Keratinocyte (primary cell): ENCODE data around the gene NTNG2. TPM values are rescaled to one million over a fixed set of nuclear protein-coding genes. Genes with fewer than 3 reads are reported as not detected.

Experiments used
- DNase-seq: peaks from one replicate; pipeline ENCODE4 v3.0.0-alpha.2; 2011; ENCODE audit warnings: low read depth, missing footprints, low spot score
- FAIRE-seq: peaks from 2 replicates; lab custom pipeline; 2011; peaks lifted over from hg19 to GRCh38; lab: Jason Lieb, UNC
- H2AFZ ChIP-seq: 2 replicates; pipeline ENCODE4 v1.6.0; 2012; ENCODE audit warnings: low read length, control low read depth, inconsistent platforms; ENCODE audit not compliant: control insufficient read depth
- H3K27ac ChIP-seq: 2 replicates; pipeline ENCODE4 v1.5.1; 2011; ENCODE audit warnings: low read length; ENCODE audit not compliant: control insufficient read depth, insufficient read depth
- H3K27me3 ChIP-seq: 3 replicates; pipeline ENCODE4 v1.6.0; 2011; ENCODE audit warnings: low read length; ENCODE audit not compliant: control insufficient read depth, insufficient read depth; ENCODE audit errors: extremely low read depth
- H3K36me3 ChIP-seq, 2 experiments: 2 replicates in 1 of 2; 3 replicates in 1 of 2; pipeline ENCODE4 v1.5.1; 2011; ENCODE audit warnings: low read length in 2 of 2, mild to moderate bottlenecking in 1 of 2; ENCODE audit not compliant: control insufficient read depth in 2 of 2, insufficient read depth in 2 of 2; ENCODE audit errors: extremely low read depth in 1 of 2
- H3K4me1 ChIP-seq: 3 replicates; pipeline ENCODE4 v1.5.1; 2011; ENCODE audit warnings: low read length; ENCODE audit not compliant: control insufficient read depth, insufficient read depth; ENCODE audit errors: extremely low read depth
- H3K4me2 ChIP-seq: 3 replicates; pipeline ENCODE4 v1.6.0; 2011; ENCODE audit warnings: low read depth, low read length; ENCODE audit not compliant: control insufficient read depth, insufficient read depth; ENCODE audit errors: extremely low read depth
- H3K4me3 ChIP-seq, 3 experiments: fragments of 200-600 bp in 1 of 3; sonication (generic) in 1 of 3; 2 replicates in 2 of 3; 3 replicates in 1 of 3; pipeline ENCODE4 v1.5.1; 2011 to 2016; ENCODE audit warnings: low read length in 3 of 3, mild to moderate bottlenecking in 3 of 3, control low read depth in 2 of 3, inconsistent platforms in 1 of 3, low read depth in 1 of 3, mixed read lengths in 1 of 3, mixed run types in 1 of 3, moderate library complexity in 1 of 3; ENCODE audit not compliant: control insufficient read depth in 2 of 3, insufficient read depth in 2 of 3; ENCODE audit errors: extremely low read depth in 1 of 3
- H3K79me2 ChIP-seq: 2 replicates; pipeline ENCODE4 v1.6.0; 2012; ENCODE audit warnings: low read length; ENCODE audit not compliant: control insufficient read depth, insufficient read depth
- H3K9ac ChIP-seq: 3 replicates; pipeline ENCODE4 v1.6.0; 2011; ENCODE audit warnings: low read length; ENCODE audit not compliant: control insufficient read depth, insufficient read depth; ENCODE audit errors: extremely low read depth
- H3K9me1 ChIP-seq: 3 replicates; pipeline ENCODE4 v1.6.0; 2011; ENCODE audit warnings: low read length; ENCODE audit not compliant: control insufficient read depth, insufficient read depth; ENCODE audit errors: extremely low read depth
- H3K9me3 ChIP-seq: 2 replicates; pipeline ENCODE4 v1.5.1; 2012; ENCODE audit warnings: low read depth, low read length; ENCODE audit not compliant: control insufficient read depth
- H4K20me1 ChIP-seq: 3 replicates; pipeline ENCODE4 v1.6.0; 2011; ENCODE audit warnings: low read length; ENCODE audit not compliant: control insufficient read depth, insufficient read depth; ENCODE audit errors: extremely low read depth
- EZH2 ChIP-seq: IDR thresholded peaks from one replicate; pipeline ENCODE4 v1.6.1; 2012; ENCODE audit warnings: inconsistent platforms, mild to moderate bottlenecking, low read length, moderate library complexity
- dilution Hi-C: fragments of 300-500 bp; cut with MboI; formaldehyde crosslinking; loops from one replicate; pipeline ENCODE4 v1.7.0; 2020; ENCODE audit warnings: low sequenced_read_pairs; ENCODE audit not compliant: extremely low pct_ligation_motif_present
- polyA plus RNA-seq, 5 experiments: library from polyadenylated mRNA; depleted of rRNA in 3 of 5; stranded (reverse) in 3 of 5; stranded (forward) in 1 of 5; unstranded in 1 of 5; fragments of >200 nt; gene quantifications; 1 replicate in 1 of 5; 2 replicates in 3 of 5; 3 replicates in 1 of 5; pipeline versions ENCODE4 v1.2.1 to v1.2.3, GENCODE V29; 2011 to 2012; ENCODE audit warnings: missing spikeins in 2 of 5, low read depth in 1 of 5, low replicate concordance in 1 of 5
- TF ChIP-seq, protein P1 (sequence below), 3 experiments: IDR thresholded peaks in 1 of 3; conservative IDR thresholded peaks in 1 of 3; optimal IDR thresholded peaks in 1 of 3; 2 replicates in 2 of 3; 3 replicates in 1 of 3; pipeline versions ENCODE3 to v1.5.1; 2011; ENCODE audit warnings: low read length in 3 of 3, mild to moderate bottlenecking in 3 of 3, moderate library complexity in 2 of 3, control low read depth in 1 of 3, inconsistent platforms in 1 of 3; ENCODE audit not compliant: insufficient read depth in 2 of 3; ENCODE audit errors: extremely low read depth in 1 of 3

NTNG2 gene
- polyA plus RNA-seq, 1 donor (not counting 4 experiments of a cell fraction or from before 2014, with no cell fraction given) = 0.05 TPM

GRCh38 chr9:132155568-132155895, 6.3 kb upstream of the NTNG2 start:
- H3K36me3 ChIP-seq = no peaks in the 10 kb centered on the region
- TF ChIP-seq, protein P1, sequence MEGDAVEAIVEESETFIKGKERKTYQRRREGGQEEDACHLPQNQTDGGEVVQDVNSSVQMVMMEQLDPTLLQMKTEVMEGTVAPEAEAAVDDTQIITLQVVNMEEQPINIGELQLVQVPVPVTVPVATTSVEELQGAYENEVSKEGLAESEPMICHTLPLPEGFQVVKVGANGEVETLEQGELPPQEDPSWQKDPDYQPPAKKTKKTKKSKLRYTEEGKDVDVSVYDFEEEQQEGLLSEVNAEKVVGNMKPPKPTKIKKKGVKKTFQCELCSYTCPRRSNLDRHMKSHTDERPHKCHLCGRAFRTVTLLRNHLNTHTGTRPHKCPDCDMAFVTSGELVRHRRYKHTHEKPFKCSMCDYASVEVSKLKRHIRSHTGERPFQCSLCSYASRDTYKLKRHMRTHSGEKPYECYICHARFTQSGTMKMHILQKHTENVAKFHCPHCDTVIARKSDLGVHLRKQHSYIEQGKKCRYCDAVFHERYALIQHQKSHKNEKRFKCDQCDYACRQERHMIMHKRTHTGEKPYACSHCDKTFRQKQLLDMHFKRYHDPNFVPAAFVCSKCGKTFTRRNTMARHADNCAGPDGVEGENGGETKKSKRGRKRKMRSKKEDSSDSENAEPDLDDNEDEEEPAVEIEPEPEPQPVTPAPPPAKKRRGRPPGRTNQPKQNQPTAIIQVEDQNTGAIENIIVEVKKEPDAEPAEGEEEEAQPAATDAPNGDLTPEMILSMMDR (optimal IDR thresholded peaks at IDR 0.05 in 1 of 3, IDR thresholded peaks at IDR 0.05 in 1 of 3, conservative IDR thresholded peaks at IDR 0.05 in 1 of 3; ENCODE audit: extremely low read depth in 1 of 3, insufficient read depth in 2 of 3, low read length in 3 of 3) = no peak
- no peak for TF ChIP-seq EZH2
- DNase-seq (no peak), FAIRE-seq (no peak)
- no peaks in the 10 kb centered on the region for H3K9me3 ChIP-seq
- H3K4me2 ChIP-seq = no peak overlapping the region
- H3K9me1 ChIP-seq = no peaks in the 10 kb centered on the region
- dilution Hi-C loops = loop anchor here (25.0 kb wide), 1 partner anchor 343 kb away; no protein-coding TSS in a partner anchor
- H3K27me3 ChIP-seq = peaks cover 84% of the 10 kb centered on the region
- H3K27ac ChIP-seq = no peak overlapping the region
- H3K4me3 ChIP-seq = no peak overlapping the region
- H3K9ac ChIP-seq = no peak overlapping the region
- no peaks in the 10 kb centered on the region for H3K4me1 ChIP-seq
- H4K20me1 ChIP-seq = no peaks in the 10 kb centered on the region
- no peak overlapping the region for H2AFZ ChIP-seq
- H3K79me2 ChIP-seq = no peaks in the 10 kb centered on the region

GRCh38 chr9:132156262-132156661, 5.6 kb upstream of the NTNG2 start:
- FAIRE-seq = no peak
- H3K4me3 ChIP-seq = no peak overlapping the region
- no peaks in the 10 kb centered on the region for H3K9me1 ChIP-seq
- DNase-seq = no peak
- TF ChIP-seq, protein P1 (optimal IDR thresholded peaks at IDR 0.05 in 1 of 3, IDR thresholded peaks at IDR 0.05 in 1 of 3, conservative IDR thresholded peaks at IDR 0.05 in 1 of 3; ENCODE audit: extremely low read depth in 1 of 3, insufficient read depth in 2 of 3, low read length in 3 of 3) = no peak
- TF ChIP-seq EZH2 = no peak
- no peaks in the 10 kb centered on the region for H3K36me3 ChIP-seq
- H3K4me2 ChIP-seq = no peak overlapping the region
- no peaks in the 10 kb centered on the region for H4K20me1 ChIP-seq
- H3K9ac ChIP-seq = no peak overlapping the region
- dilution Hi-C loops = loop anchor here (25.0 kb wide), 1 partner anchor 344 kb away; no protein-coding TSS in a partner anchor
- no peaks in the 10 kb centered on the region for H3K79me2 ChIP-seq
- H3K27me3 ChIP-seq = peaks cover 90% of the 10 kb centered on the region
- no peak overlapping the region for H2AFZ ChIP-seq
- no peak overlapping the region for H3K27ac ChIP-seq
- H3K9me3 ChIP-seq = no peaks in the 10 kb centered on the region
- H3K4me1 ChIP-seq = no peaks in the 10 kb centered on the region
